HG03039 (cell line): ENCODE results near the gene NDUFS6.

Source experiments
- ATAC-seq: cut with Tn5 transposase; IDR thresholded peaks from one replicate; pipeline ENCODE4 v1.9.1; 2021; ENCODE audit warnings: mild to moderate bottlenecking, moderate library complexity; ENCODE audit not compliant: unreplicated experiment

NDUFS6 gene

DNA sequence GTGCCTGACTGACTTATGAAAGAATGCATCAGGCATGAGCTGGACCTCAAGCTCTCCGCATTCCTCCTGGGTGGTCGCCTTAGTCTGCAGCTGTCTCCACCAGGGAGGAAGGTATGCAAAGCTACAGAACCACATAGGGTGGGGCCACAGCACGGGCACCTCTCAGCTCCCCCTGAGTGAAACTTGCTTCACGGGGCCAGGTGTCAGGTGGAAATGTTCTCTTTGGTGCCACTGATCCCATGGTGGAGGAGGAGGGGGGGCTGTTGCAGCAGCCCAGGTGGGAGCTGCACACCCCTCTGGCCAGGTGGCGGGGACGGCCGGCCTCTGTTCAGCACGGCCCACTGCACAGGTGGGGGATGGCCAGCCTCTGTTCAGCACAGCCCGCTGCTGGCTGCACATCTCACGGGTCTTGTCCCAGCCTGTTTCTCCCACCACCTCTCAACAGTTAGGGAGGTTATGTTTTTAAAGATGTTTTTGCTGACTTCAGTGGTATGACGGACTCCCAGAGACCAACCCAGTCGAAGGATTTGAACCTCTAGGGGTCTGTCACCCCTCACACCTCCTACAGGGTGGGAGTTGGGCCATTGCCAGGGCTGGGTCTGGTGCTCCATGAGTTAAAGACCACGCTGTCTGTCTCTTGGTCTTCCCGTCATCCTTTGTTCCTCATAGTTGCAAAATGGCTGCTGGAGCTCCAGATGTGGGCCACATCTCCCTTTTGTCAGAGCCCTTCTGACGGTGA is 35.9 kb upstream of the NDUFS6 start:
- no peak for ATAC-seq

GRCh38 chr5:1765880-1766235 is 35.3 kb upstream of the NDUFS6 start:
- no peak for ATAC-seq

- ATAC-seq, result no peak
These were observed 33.5 kb upstream of the NDUFS6 start for GRCh38 chr5:1767524-1768282.

DNA sequence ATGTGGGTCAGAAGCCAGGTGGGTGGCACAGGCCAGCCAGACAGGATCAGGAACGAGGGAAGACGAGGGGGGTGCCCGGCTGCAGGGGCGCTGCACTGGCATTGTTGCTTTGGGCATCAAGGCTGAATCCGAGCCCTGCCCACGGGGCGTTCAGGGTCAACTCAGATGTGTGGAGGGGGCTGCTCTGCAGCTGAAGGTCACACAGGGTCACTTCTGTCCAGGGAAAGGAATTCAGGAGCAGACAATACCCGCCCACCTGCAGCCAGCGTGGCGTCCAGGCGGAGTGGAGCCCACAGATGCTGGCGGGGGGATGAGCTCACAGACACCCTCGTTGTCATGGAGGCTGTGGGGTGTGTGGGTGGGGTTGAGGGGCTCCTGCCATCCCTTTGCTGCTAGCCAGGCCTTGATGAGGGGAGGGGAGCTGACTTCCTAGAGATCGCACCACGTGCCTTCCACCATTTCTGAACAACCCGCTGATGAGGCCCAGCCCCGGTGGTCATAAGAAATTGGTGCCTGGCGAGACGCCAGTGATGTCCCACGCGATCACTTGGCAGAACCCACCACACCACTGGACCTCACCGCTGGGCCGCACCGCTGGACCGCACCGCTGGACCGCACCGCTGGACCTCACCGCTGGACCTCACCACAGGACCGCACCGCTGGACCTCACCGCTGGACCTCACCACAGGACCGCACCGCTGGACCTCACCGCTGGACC is 32.8 kb upstream of the NDUFS6 start:
- ATAC-seq, result no peak

DNA sequence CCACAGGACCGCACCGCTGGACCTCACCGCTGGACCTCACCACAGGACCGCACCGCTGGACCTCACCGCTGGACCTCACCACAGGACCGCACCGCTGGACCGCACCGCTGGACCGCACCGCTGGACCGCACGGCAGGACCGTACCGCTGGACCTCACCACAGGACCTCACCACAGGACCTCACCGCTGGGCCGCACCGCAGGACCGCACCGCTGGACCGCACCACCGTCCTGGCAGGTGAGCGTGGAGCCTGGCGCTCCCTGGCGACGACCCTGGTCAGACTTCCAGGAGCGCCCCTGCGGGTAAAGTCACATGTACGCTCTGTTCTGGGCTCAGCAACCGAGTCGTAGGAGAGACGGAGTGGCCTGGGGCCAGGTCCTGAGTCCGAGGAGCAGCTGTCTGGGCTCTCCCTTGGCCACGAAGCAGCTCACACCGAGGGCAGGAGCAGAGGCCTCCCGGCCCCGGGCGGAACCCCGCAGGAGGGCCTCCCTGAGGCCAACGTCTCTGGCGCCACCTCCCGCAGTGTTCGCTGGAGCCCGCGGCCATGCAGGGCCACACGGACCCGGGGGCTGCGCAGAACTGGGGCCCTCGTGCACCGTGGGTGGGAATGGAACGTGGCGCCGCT is 32.1 kb upstream of the NDUFS6 start:
- ATAC-seq, result no peak

GRCh38 chr5:1769752-1770442 is 31.3 kb upstream of the NDUFS6 start:
- ATAC-seq, result no peak

GRCh38 chr5:1770443-1770802 is 30.8 kb upstream of the NDUFS6 start:
- ATAC-seq, result no peak

GRCh38 chr5:1771149-1772065 is 29.8 kb upstream of the NDUFS6 start:
- no peak for ATAC-seq

GRCh38 chr5:1772634-1773033 is 28.6 kb upstream of the NDUFS6 start:
- no peak for ATAC-seq

- ATAC-seq, result no peak
These were observed 24.4 kb upstream of the NDUFS6 start for GRCh38 chr5:1776831-1777230.

- no peak for ATAC-seq
These were observed 23.7 kb upstream of the NDUFS6 start for GRCh38 chr5:1777281-1778137.

- no peak for ATAC-seq
These were observed 22.8 kb upstream of the NDUFS6 start for GRCh38 chr5:1778138-1779020.

DNA sequence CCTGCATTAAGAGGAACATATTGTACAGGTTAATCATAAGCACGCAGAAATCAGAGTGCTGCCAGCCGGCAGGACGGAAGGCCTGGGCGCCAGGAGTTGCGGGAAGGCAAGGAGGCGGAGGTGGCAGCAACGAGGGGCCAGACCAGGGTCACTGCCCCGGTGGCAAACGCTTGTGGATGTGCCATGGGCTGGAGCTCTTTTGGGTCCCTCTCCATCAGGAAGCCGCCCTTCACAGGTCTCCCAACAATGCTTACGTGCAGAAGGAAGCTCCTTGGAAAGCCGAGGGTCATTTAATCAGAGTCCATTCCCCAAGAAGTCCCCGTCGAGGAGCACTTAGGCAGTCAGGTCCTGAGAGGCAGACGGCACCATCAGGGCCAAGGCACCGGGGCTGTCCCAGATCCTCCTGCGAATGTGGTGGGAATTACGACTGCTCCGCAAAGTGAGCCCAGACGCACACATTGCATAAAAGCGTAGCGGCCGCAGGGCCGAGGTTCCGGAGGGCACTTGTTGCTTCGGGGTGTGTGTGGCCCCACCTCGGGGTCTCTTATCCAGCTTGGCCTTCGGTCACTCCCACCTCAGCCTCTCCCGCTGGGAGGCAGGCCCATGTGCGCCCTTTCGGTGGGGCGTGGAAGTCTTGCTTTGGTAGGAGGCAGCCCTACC is 22.1 kb upstream of the NDUFS6 start:
- no peak for ATAC-seq

- ATAC-seq, result no peak
These were observed 21.2 kb upstream of the NDUFS6 start for GRCh38 chr5:1779782-1780613.

DNA sequence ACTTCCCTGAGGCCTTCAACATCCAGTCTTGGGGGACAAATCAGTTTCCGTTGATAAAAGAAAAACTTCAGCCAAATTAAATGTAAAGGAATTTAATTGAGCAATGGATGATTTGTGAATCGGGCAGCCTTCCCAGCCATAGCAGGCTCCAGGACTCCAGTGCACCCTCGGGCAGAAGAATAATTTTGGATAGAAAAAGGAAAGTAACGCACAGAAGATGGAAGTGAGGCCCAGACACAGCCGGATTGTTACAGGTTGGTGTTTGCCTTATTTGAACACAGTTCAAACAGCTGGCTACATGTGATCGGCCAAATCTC is 20.6 kb upstream of the NDUFS6 start:
- ATAC-seq, result no peak

GRCh38 chr5:1781107-1781506 is 20.1 kb upstream of the NDUFS6 start:
- no peak for ATAC-seq
